Left ventricle myocardium inferior (tissue), 1 donor: ENCODE measurements around the gene CHGA. TPM values are rescaled to one million over a fixed set of nuclear protein-coding genes. Genes with fewer than 3 reads are reported as not detected.

Source experiments
- DNase-seq: peaks from one replicate; pipeline ENCODE4 v3.0.0-alpha.2; 2020
- H3K27ac ChIP-seq: fragments of 200-600 bp; replicated peaks from 2 replicates; pipeline ENCODE4 v1.8.0; 2021
- H3K27me3 ChIP-seq: fragments of 200-600 bp; 2 replicates; pipeline ENCODE4 v1.8.0; 2021; ENCODE audit warnings: low read depth
- H3K36me3 ChIP-seq: fragments of 200-600 bp; 2 replicates; pipeline ENCODE4 v1.8.0; 2021
- H3K4me1 ChIP-seq: fragments of 200-600 bp; 2 replicates; pipeline ENCODE4 v1.8.0; 2021
- H3K4me3 ChIP-seq: fragments of 200-600 bp; 2 replicates; pipeline ENCODE4 v1.8.0; 2021; ENCODE audit warnings: mild to moderate bottlenecking, moderate library complexity
- H3K9me3 ChIP-seq: fragments of 200-600 bp; replicated peaks from 2 replicates; pipeline ENCODE4 v1.8.0; 2021
- CTCF ChIP-seq: fragments of 200-600 bp; IDR thresholded peaks from 2 replicates; pipeline ENCODE4 v1.8.0; 2021; ENCODE audit warnings: antibody characterized with exemption, mild to moderate bottlenecking, borderline replicate concordance
- intact Hi-C: fragments of 100-400 bp; cut with micrococcal nuclease; formaldehyde crosslinking; loops from one replicate; pipeline ENCODE4 v1.11.0; 2022
- total RNA-seq: library from RNA; stranded (reverse); fragmentation: NEBNext Ultra II Directional; extraction: Animal tissue kit (Norgen Biotek cat#: 25700); gene quantifications from one replicate; pipeline ENCODE4 v1.2.1, GENCODE V29; 2021
- donor health status: DM: no; HTN: yes; CAD: no; lungs with severe emphysema.

Gene CHGA
- total RNA-seq, 1 donor from 2014 or later: not detected

- H3K36me3 ChIP-seq: no peaks in the 10 kb centered on the region
- H3K27me3 ChIP-seq: peaks cover 83% of the 10 kb centered on the region
- no peak for DNase-seq
- H3K4me3 ChIP-seq: no peak overlapping the region
- H3K4me1 ChIP-seq: no peaks in the 10 kb centered on the region
- no peak overlapping the region for H3K27ac ChIP-seq
- H3K9me3 ChIP-seq: peaks cover 16% of the 10 kb centered on the region
- intact Hi-C loops: no loop called here
- TF ChIP-seq CTCF: no peak
Observed at GRCh38 chr14:92898566-92899131, 24.3 kb upstream of the CHGA start.

- DNase-seq: no peak
- no peaks in the 10 kb centered on the region for H3K9me3 ChIP-seq
- intact Hi-C loops: no loop called here
- peaks cover 84% of the 10 kb centered on the region for H3K27me3 ChIP-seq
- no peak overlapping the region for H3K4me3 ChIP-seq
- no peaks in the 10 kb centered on the region for H3K36me3 ChIP-seq
- no peaks in the 10 kb centered on the region for H3K4me1 ChIP-seq
- TF ChIP-seq CTCF: no peak
- no peak overlapping the region for H3K27ac ChIP-seq
Observed at GRCh38 chr14:92900660-92901059, 22.3 kb upstream of the CHGA start.

- intact Hi-C loops: no loop called here
- DNase-seq: no peak
- TF ChIP-seq CTCF: no peak
- Histone ChIP-seq H3K4me1 (no peaks in the 10 kb centered on the region), H3K9me3 (no peaks in the 10 kb centered on the region), H3K27me3 (peaks cover 69% of the 10 kb centered on the region), H3K36me3 (no peaks in the 10 kb centered on the region), H3K27ac (no peak overlapping the region), H3K4me3 (no peak overlapping the region)
Observed at GRCh38 chr14:92902191-92902590, 20.8 kb upstream of the CHGA start.

- peaks cover 68% of the 10 kb centered on the region for H3K27me3 ChIP-seq
- intact Hi-C loops: no loop called here
- H3K27ac ChIP-seq: no peak overlapping the region
- no peaks in the 10 kb centered on the region for H3K4me1 ChIP-seq
- no peak for DNase-seq
- no peaks in the 10 kb centered on the region for H3K9me3 ChIP-seq
- TF ChIP-seq CTCF: no peak
- H3K36me3 ChIP-seq: no peaks in the 10 kb centered on the region
- H3K4me3 ChIP-seq: no peak overlapping the region
Observed at GRCh38 chr14:92902726-92903125, 20.2 kb upstream of the CHGA start.

- TF ChIP-seq CTCF: no peak
- intact Hi-C loops: no loop called here
- no peak for DNase-seq
- H3K4me1 ChIP-seq: no peaks in the 10 kb centered on the region
- H3K36me3 ChIP-seq: no peaks in the 10 kb centered on the region
- H3K4me3 ChIP-seq: no peak overlapping the region
- H3K27ac ChIP-seq: no peak overlapping the region
- peaks cover 68% of the 10 kb centered on the region for H3K27me3 ChIP-seq
- no peaks in the 10 kb centered on the region for H3K9me3 ChIP-seq
Observed at GRCh38 chr14:92903359-92903758, 19.6 kb upstream of the CHGA start.
